ENCODE data around the gene SYNGR3.

Gene SYNGR3

DNA sequence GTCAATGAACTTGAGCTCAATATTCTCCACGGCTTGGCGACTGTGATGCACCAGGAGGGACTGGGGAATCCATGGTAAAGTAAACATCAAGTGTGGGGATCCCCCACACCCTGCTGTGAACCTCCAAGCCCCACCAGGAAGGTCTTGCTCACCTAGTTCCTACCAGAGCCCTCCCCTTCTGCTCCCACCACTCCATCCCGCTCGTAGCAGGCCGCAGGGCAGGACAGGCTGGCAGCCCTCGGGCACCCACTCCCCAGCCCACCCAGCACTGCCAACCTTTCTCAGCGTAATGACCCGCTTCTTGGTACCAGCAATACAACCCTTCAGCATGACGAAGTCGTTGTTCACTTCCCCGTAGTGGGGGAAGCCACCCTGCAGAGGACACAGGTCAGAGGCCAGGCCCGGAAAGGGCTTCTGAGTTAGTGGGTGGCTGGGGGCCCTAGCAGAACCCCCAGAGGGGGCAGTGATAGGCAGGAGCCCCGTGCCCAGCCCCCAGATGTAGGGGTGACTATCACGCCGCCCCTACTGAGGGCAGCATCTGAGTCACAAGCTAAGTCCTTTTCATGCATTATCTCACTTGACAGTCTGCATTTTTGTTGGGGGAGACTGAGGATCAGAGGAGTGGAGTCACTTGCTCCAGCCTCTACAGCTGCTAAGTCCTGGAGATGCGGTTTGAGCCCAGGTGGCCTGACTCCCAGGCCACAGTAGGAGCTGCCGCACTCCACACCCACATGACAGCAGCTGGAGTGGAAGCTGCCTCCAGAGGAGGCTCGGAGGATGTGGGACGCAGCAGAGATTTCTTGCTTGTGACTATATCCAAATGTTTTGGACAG, 44.0 kb upstream of the SYNGR3 start:
- peaks cover 11% of the 10 kb centered on the region; the same call in 1 of the 2 replicates for H3K27me3 ChIP-seq (ENCODE audit: insufficient read depth, low read length)
- no peak overlapping the region for H3K27ac ChIP-seq (ENCODE audit: low read depth, low read length, poor library complexity, severe bottlenecking)
- no peaks in the 10 kb centered on the region for H3K79me2 ChIP-seq (ENCODE audit: insufficient read depth, low read length)
- no peaks in the 10 kb centered on the region for H3K9me3 ChIP-seq (ENCODE audit: low read length)
- H3K9ac ChIP-seq (ENCODE audit: low read length) = no peak overlapping the region
- H3K4me3 ChIP-seq (ENCODE audit: low read depth, low read length, poor library complexity, severe bottlenecking) = no peak overlapping the region
- H3K36me3 ChIP-seq (ENCODE audit: insufficient read depth, low read length) = no peaks in the 10 kb centered on the region
- no peaks in the 10 kb centered on the region for H3K9me2 ChIP-seq (ENCODE audit: low read depth, low read length)
- H3K4me2 ChIP-seq (ENCODE audit: low read length) = no peak overlapping the region
- no peaks in the 10 kb centered on the region for H3F3A ChIP-seq (ENCODE audit: insufficient read depth, low read length)
- no peak for TF ChIP-seq EZH2 (IDR thresholded peaks at IDR 0.05; ENCODE audit: borderline replicate concordance, low read length)
- TF ChIP-seq, protein P1, sequence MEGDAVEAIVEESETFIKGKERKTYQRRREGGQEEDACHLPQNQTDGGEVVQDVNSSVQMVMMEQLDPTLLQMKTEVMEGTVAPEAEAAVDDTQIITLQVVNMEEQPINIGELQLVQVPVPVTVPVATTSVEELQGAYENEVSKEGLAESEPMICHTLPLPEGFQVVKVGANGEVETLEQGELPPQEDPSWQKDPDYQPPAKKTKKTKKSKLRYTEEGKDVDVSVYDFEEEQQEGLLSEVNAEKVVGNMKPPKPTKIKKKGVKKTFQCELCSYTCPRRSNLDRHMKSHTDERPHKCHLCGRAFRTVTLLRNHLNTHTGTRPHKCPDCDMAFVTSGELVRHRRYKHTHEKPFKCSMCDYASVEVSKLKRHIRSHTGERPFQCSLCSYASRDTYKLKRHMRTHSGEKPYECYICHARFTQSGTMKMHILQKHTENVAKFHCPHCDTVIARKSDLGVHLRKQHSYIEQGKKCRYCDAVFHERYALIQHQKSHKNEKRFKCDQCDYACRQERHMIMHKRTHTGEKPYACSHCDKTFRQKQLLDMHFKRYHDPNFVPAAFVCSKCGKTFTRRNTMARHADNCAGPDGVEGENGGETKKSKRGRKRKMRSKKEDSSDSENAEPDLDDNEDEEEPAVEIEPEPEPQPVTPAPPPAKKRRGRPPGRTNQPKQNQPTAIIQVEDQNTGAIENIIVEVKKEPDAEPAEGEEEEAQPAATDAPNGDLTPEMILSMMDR (IDR thresholded peaks at IDR 0.05; ENCODE audit: low read length) = no peak
- no peaks in the 10 kb centered on the region for H4K20me1 ChIP-seq (ENCODE audit: insufficient read depth, low read length)
- H3K4me1 ChIP-seq (ENCODE audit: insufficient read depth, low read length, severe bottlenecking) = peaks cover 14% of the 10 kb centered on the region
- no peak overlapping the region for H2AFZ ChIP-seq (ENCODE audit: low read length)

DNA sequence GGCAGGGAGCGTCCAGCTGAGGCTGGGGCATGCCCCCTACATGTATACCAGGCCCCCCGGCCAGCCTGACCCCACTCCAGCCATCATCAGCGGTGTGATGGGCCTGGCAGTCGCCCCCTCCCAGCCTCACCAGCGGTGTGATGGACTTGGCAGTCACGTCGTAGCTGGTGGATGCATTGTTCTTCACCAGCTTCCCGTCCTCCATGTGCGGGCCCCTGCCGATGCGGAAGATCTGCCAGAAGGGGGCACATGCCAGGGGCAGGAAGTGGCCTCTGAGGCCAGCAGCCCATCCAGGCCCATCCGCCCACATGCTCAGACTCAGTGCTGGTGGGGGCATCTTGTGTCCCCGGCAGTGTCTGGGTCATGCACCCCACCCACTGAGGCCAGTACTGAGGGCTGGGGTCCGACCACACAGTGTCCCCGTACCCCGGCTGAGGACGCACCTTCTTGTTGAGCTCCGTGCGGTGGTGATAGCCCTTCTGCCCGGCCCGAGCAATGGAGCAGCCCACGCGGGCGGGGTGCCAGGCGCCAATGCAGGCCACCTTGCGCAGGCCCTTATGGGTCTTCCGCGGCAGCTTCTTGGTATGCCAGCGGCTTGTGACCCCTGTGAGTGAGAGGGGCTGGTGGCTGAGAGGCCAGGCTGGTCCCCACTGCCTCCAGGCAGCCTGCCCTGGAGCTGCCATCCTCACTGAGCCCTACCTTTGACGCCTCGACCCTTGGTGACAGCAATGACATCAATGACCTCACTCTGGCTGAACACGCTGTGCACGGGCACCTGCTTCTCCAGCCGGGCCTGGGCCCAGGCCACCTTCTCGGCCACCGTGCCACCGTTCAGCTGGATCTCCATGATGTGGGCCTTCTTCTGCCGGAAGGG, 43.0 kb upstream of the SYNGR3 start:
- no peaks in the 10 kb centered on the region for H4K20me1 ChIP-seq (ENCODE audit: insufficient read depth, low read length)
- H3K36me3 ChIP-seq (ENCODE audit: insufficient read depth, low read length) = no peaks in the 10 kb centered on the region
- no peaks in the 10 kb centered on the region for H3F3A ChIP-seq (ENCODE audit: insufficient read depth, low read length)
- no peak overlapping the region for H3K9ac ChIP-seq (ENCODE audit: low read length)
- H3K27ac ChIP-seq (ENCODE audit: low read depth, low read length, poor library complexity, severe bottlenecking) = no peak overlapping the region
- peaks cover 15% of the 10 kb centered on the region for H3K27me3 ChIP-seq (ENCODE audit: insufficient read depth, low read length)
- H3K4me3 ChIP-seq (ENCODE audit: low read depth, low read length, poor library complexity, severe bottlenecking) = no peak overlapping the region
- peaks cover 10% of the 10 kb centered on the region for H3K4me1 ChIP-seq (ENCODE audit: insufficient read depth, low read length, severe bottlenecking)
- no peak overlapping the region for H2AFZ ChIP-seq (ENCODE audit: low read length)
- TF ChIP-seq EZH2 (IDR thresholded peaks at IDR 0.05; ENCODE audit: borderline replicate concordance, low read length) = no peak
- TF ChIP-seq, protein P1 (IDR thresholded peaks at IDR 0.05; ENCODE audit: low read length) = no peak
- H3K4me2 ChIP-seq (ENCODE audit: low read length) = no peak overlapping the region
- H3K79me2 ChIP-seq (ENCODE audit: insufficient read depth, low read length) = no peaks in the 10 kb centered on the region
- H3K9me2 ChIP-seq (ENCODE audit: low read depth, low read length) = no peaks in the 10 kb centered on the region
- no peaks in the 10 kb centered on the region for H3K9me3 ChIP-seq (ENCODE audit: low read length)

- Histone ChIP-seq H3K4me2 (ENCODE audit: low read length) (no peak overlapping the region), H3K27ac (ENCODE audit: low read depth, low read length, poor library complexity, severe bottlenecking) (no peak overlapping the region), H3K79me2 (ENCODE audit: insufficient read depth, low read length) (no peaks in the 10 kb centered on the region), H3K27me3 (ENCODE audit: insufficient read depth, low read length) (peaks cover 15% of the 10 kb centered on the region), H3K36me3 (ENCODE audit: insufficient read depth, low read length) (no peaks in the 10 kb centered on the region), H3F3A (ENCODE audit: insufficient read depth, low read length) (no peaks in the 10 kb centered on the region), H4K20me1 (ENCODE audit: insufficient read depth, low read length) (no peaks in the 10 kb centered on the region), H3K4me1 (ENCODE audit: insufficient read depth, low read length, severe bottlenecking) (peaks cover 4% of the 10 kb centered on the region), H2AFZ (ENCODE audit: low read length) (no peak overlapping the region), H3K9me3 (ENCODE audit: low read length) (no peaks in the 10 kb centered on the region), H3K9me2 (ENCODE audit: low read depth, low read length) (no peaks in the 10 kb centered on the region), H3K9ac (ENCODE audit: low read length) (no peak overlapping the region), H3K4me3 (ENCODE audit: low read depth, low read length, poor library complexity, severe bottlenecking) (no peak overlapping the region)
- TF ChIP-seq, protein P1 (IDR thresholded peaks at IDR 0.05; ENCODE audit: low read length) = no peak
- no peak for TF ChIP-seq EZH2 (IDR thresholded peaks at IDR 0.05; ENCODE audit: borderline replicate concordance, low read length)
Measured at GRCh38 chr16:1947369-1947670, 42.5 kb upstream of the SYNGR3 start.

Measured in OCI-LY1 (cell line).